Liver (tissue), 3 donors: ENCODE results near the gene EIF4E2.

ENCODE experiments used
- CTCF ChIP-seq: fragments of 150-350 bp; IDR thresholded peaks from 2 replicates; pipeline ENCODE4 v1.5.1; 2017; ENCODE audit warnings: improper control_type of control experiment, low read depth, low read length; ENCODE audit not compliant: missing input control
- GABPA ChIP-seq, 2 donors: IDR thresholded peaks in 1 of 2; conservative IDR thresholded peaks in 1 of 2; 2 replicates each; pipeline ENCODE4 v1.6.1; 2016; ENCODE audit warnings: antibody characterized with exemption in 2 of 2, mild to moderate bottlenecking in 1 of 2, moderate library complexity in 1 of 2
- RAD21 ChIP-seq, 2 donors: IDR thresholded peaks; 2 replicates each; pipeline ENCODE4 v1.6.1; 2016; ENCODE audit warnings: antibody characterized with exemption in 2 of 2, mild to moderate bottlenecking in 2 of 2
- RXRA ChIP-seq, 2 donors: IDR thresholded peaks; 2 replicates each; pipeline ENCODE4 v1.6.1; 2017 to 2018; ENCODE audit warnings: antibody characterized with exemption in 2 of 2, mild to moderate bottlenecking in 1 of 2
- TAF1 ChIP-seq: conservative IDR thresholded peaks from 2 replicates; pipeline ENCODE4 v1.6.1; 2016; ENCODE audit warnings: antibody characterized with exemption, mild to moderate bottlenecking
- ZBTB33 ChIP-seq: IDR thresholded peaks from 2 replicates; pipeline ENCODE4 v1.6.1; 2016; ENCODE audit warnings: antibody characterized with exemption
- donor health status: healthy.
- donor health status: healthy.

GRCh38 chr2:232528746-232529460, 21.6 kb upstream of the EIF4E2 start:
- no peak for TF ChIP-seq CTCF
- no peak for TF ChIP-seq RAD21 (IDR thresholded peaks at IDR 0.05)
- no peak for TF ChIP-seq ZBTB33
- TF ChIP-seq TAF1, result no peak
- TF ChIP-seq GABPA (IDR thresholded peaks at IDR 0.05 in 1 of 2, conservative IDR thresholded peaks at IDR 0.05 in 1 of 2), result no peak
- no peak for TF ChIP-seq RXRA (IDR thresholded peaks at IDR 0.05)
